Endometrial microvascular endothelial cells (primary cell): ENCODE measurements around the gene MARCHF6. TPM values are rescaled to one million over a fixed set of nuclear protein-coding genes. Genes with fewer than 3 reads are reported as not detected.
"Not testable (repeated sequence)": the region's sequence is repeated elsewhere in the genome, so short reads cannot be mapped to it uniquely, and the experiment has no call there.

Experiments used
- in situ Hi-C: cut with HindIII; loops from 2 replicates; pipeline ENCODE4 v1.10.0; 2017; ENCODE audit warnings: low sequenced_read_pairs, low pct_unique_long_range_greater_than_20kb; ENCODE audit errors: inconsistent ontology term
- total RNA-seq: library from RNA; depleted of rRNA; stranded (reverse); fragments of >200 nt; gene quantifications from one replicate; pipeline ENCODE4 v1.2.3, GENCODE V29; 2015; ENCODE audit errors: inconsistent ontology term

The MARCHF6 gene, protein sequence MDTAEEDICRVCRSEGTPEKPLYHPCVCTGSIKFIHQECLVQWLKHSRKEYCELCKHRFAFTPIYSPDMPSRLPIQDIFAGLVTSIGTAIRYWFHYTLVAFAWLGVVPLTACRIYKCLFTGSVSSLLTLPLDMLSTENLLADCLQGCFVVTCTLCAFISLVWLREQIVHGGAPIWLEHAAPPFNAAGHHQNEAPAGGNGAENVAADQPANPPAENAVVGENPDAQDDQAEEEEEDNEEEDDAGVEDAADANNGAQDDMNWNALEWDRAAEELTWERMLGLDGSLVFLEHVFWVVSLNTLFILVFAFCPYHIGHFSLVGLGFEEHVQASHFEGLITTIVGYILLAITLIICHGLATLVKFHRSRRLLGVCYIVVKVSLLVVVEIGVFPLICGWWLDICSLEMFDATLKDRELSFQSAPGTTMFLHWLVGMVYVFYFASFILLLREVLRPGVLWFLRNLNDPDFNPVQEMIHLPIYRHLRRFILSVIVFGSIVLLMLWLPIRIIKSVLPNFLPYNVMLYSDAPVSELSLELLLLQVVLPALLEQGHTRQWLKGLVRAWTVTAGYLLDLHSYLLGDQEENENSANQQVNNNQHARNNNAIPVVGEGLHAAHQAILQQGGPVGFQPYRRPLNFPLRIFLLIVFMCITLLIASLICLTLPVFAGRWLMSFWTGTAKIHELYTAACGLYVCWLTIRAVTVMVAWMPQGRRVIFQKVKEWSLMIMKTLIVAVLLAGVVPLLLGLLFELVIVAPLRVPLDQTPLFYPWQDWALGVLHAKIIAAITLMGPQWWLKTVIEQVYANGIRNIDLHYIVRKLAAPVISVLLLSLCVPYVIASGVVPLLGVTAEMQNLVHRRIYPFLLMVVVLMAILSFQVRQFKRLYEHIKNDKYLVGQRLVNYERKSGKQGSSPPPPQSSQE
- total RNA-seq: 56.4 TPM

DNA sequence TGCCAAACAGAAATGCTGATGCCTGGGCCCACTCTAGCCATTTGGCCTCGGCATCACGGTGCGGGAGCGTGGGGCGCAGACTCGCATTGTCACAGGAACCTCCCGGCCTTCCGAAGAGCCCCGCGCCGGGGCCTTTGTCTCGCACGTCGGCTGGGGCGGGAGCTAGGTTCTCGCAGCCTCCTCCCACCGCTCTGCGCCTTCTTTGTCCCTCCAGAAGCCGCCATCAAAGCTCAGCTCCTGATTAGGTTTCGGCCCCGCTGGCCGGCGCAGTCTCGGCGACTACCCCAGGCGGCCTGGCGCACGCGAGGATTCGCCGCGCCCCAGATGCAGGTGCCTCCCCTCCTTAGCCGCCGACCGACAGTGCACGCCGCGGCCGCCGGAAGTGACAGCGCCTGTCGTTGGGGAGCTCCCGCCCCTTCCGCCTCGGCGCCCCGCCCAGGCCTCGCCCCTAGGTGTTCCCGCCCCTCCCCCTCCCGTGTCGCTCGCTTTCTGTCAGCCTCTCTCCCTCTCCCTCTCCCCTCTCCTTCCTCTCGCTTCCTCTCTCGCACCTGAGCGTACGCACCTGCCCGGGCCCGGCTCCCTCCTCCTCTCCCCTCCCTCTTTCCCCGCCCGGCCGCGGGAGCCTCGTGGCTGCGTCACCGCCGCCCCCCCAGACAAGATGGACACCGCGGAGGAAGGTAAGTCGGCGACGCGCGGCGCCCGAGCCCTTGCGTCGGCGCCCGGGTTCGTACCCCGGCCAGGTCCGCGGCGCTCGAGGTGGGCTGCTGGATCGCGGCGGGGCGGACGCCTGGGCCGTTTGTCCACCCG, at the start of gene MARCHF6:
Gene MARCHF6 (plus strand): TSS at position 455 of the 807 bp plus-strand sequence. CDS start 204 bp downstream, at position 659.
- in situ Hi-C loops: no loop called here

DNA sequence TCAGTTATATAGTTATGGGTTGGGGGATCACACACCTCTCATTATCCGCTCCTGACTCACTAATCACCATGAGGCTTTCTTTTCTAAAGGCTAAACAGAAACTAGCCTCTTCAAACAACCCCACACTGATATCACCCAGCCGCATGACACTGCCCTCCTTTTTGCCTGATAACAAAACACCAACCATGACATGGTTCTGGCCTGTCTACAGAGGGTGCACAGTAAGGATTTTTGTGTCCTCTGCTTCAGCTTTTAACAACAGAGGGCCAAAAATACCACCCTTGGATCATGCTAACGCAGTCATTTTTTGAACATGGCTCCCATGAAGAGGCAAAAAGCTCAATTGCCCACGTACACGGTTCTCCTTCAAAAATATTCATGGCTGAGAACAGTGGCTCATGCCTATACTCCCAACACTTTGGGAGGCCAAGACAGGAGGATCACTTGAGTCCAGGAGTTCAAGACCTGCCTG, 49.8 kb upstream of the MARCHF6 start:
- in situ Hi-C loops: no loop called here

DNA sequence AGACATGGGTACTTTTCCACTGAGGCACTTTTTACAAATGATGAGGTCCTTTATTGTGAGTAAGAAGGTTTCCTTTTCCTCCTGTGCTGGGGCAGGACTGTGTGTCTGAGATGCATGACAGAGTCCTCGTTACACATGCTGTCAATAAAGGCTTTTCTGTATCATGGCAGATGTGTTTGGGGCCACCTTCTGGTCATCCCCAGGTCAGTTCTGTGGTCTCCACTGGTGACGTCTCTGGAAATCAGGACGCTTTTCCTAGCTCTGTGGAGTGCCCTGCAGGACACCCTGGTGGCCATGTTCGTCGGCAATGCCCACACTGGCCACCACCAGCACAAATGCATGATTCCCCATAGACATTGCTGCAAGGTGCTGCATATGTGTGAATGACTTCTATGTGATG, 48.6 kb upstream of the MARCHF6 start:
- in situ Hi-C loops: no loop called here

DNA sequence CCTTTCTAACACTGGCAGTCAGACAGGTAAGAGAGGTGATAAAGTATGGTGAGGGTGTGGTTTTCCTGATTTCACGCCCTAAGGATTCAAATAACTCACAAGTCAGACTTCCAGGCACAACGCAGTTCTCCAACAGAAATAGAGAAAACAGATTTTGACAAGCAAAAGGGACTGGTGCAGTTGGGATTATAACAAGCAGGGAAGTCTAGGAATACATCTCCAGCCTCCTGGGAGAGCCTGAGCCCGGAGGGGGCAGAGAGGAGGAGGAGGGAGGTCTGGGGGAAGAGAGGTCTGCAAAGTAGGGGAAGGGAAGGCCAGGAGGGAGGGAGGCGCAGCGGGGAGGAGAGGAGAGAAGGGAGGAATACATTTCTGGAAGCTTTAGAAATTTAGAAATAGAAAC, 47.4 kb upstream of the MARCHF6 start:
- in situ Hi-C loops: no loop called here

DNA sequence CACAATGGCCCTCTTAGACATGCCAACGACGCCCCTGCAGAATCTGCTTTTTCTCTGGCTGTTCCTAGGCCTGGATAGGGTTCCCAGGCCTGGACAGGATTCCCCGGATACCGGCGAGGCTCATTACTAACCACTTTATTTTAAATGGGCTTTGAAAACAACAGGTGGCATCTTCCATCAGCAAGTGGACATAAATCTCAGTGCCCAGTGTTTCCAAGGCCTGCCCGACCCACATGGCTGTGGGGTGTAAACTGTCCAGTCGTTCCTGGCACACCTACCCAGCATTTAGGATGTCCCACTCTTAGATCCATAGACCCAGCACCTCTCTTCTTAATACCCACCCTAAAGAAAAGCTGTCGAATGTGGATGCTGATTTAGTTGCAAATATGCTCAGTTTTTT, 46.7 kb upstream of the MARCHF6 start:
- in situ Hi-C loops: no loop called here

DNA sequence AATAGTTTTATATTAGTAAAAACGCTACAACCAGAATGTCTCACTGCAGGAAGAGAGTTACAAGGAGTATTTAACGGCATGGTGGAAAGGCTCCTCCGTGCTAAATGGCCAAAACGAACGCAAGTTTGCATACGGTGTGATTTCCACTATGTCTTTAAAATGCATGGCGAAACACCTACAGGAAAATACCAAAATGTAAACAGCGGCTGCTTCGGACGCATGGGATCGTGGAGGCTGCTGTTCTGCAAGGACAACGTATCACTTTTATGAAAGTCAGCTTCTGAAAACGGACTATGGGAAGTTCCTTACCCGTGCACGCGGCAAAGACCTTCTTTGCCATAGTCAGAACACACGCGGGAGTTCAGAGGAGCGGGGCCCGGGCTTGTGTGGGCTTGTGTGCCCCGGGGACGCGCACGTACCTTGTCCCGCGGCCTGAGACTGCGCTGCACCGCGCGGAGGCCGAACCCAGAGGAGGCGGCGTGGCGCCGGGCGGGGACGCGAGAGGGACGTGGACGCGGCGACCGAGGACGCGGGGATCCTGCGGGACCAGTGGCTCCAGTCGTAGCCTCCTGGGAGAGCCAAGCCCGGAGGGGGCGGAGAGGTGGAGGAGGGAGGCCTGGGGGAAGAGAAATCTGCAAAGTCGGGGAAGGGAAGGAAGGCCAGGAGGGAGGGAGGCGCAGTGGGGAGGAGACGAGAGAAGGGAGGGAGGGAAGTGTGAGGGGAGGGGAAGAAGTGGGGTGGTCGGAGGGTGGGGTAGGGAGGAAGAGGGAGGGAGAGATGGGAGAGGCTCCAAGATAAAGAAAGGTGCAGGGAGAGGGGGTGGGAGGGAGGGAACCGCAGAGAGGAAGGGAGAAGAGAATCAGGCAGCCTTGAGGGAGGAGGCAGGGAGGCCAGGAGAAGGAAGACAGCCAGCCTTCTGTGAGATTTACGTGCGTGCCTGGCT, 46.0 kb upstream of the MARCHF6 start, which contains the start of gene CMBL:
Gene CMBL (minus strand): TSS at position 697 of the 943 bp plus-strand sequence. CDS start 17,140 bp downstream, outside the sequence.
- in situ Hi-C loops: no loop called here

DNA sequence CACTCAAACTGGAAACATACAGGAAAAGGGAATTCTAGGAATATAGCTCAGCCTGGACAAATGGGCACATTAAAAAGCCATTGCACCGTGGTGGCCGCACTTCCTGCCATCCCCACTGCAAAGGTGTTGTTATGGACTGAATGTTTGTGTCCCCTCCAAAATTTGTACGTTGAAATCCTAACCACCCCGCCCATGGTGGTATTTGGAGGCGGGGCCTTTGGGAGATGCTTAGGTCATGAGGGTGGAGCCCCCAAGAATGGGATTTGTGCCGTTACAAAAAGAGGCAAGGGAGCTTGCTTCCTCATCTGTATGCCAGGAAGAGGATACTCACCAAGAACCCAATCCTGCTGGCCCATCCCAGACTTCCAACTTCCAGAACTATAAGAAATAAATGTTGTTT, 44.7 kb upstream of the MARCHF6 start:
- in situ Hi-C loops: no loop called here

DNA sequence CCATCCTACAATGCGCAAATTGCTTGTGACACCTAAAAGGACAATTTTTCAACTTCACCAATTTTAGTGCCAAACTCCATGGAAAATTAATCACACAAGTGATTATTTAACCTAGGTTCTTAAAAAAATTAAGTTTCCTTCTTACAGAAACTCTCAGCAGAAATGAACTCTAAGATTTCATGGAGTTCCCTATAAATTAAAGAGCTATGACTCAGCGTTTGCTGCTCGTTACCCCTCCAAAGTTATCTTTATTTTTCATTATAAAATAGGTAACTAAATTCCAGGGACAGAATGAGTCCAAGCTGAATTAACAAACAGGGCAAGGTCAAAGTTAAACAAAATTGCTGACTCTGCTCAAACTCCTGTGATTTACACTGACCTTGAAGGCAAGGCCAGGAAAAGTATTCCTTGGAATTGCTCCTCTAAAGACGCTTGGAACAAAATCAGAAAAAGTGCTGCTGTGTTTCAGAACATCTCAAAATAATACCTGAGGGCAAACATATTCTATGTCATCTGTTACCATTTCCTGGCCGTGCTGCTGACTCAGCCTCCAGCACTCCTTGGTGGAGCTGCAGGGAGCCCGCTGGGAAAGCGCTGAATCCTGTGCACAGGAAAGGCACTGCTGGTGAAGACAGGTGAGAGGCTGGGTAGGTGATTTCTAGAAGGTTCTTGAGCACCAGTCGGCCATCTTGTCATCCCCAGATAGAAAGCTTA, 43.3 kb upstream of the MARCHF6 start:
- in situ Hi-C loops: no loop called here

DNA sequence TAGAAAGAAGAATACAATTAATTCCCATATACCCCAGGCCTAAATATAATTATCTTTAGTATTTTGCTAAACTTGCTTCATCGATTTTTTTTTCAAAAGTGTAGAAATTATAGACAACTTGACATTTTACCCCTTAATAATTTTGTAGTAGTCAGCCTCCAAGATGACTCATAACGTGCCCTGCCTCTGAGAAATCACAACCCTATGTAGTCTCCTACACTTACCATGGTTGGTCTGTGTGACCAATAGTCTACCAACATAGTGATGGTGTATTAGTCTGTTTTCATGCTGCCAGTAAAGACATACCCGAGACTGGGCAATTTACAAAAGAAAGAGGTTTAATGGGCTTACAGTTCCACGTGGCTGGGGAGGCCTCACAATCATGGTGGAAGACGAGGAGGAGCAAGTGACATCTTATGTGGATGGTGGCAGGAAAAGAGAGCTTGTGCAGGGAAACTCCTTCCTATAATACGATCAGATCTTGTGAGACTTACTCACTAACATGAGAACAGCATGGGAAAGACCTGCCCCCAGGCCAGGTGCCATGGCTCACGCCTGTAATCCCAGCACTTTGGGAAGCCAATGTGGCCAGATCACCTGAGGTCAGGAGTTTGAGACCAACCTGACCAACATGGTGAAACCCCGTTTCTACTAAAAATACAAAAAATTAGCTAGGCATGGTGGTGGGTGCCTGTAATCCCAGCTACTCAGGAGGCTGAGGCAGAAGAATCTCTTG, 42.5 kb upstream of the MARCHF6 start:
- in situ Hi-C loops: not testable (repeated sequence)

DNA sequence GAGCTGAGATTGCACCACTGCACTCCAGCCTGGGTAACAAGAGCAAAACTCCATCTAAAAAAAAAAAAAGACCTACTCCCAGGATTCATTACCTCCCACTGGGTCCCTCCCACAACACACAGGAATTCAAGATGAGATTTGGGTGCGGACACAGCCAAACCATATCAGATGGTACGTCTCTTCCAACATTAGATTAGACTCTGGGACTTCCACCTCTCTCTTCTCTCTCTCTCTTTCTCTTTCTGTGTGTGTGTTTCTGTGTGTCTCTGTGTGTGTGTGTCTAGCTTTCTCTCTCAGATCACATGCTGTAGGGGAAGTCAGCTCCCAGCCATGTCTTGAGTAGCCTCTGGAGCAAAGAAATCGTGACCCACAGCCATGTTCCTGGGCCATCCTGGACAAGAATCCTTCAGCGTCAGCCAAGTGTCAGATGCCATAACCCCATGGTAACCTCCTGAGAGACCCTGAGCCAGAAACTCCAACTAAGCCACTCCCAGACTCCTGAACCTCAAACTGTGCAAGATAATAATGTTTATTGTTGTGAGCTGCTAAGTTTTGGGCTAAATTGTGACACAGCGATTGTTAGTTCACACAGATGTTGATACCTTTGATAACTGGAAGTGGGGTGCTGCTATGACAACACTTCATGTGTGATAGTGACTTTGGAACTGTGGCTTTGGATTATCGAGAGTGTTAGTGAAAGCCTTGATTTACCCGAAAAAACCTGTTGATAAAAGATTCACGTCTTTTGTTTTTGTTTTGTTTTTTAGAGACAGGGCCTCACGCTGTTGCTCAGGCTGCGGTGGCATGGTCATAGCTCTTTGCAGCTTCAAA, 41.7 kb upstream of the MARCHF6 start:
- in situ Hi-C loops: no loop called here

DNA sequence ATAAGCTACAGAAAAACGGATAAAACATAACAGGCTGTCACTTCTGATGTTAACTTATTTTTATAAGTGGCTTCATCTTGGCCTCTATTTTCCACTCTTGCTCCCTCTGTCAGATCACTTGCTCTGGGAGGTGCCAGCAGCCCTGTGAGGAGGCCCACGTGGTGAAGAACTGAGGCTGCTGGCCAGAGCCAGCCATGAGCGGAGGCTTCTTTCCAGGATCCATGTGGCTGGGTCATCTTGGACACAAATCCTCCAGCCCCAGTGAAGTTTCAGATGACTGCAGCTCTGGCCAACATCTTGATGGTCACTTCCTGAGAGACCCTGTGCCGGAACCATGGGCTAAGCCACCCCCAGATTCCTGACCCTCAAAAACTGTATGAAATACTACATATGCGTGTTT, 38.3 kb upstream of the MARCHF6 start:
- in situ Hi-C loops: no loop called here

DNA sequence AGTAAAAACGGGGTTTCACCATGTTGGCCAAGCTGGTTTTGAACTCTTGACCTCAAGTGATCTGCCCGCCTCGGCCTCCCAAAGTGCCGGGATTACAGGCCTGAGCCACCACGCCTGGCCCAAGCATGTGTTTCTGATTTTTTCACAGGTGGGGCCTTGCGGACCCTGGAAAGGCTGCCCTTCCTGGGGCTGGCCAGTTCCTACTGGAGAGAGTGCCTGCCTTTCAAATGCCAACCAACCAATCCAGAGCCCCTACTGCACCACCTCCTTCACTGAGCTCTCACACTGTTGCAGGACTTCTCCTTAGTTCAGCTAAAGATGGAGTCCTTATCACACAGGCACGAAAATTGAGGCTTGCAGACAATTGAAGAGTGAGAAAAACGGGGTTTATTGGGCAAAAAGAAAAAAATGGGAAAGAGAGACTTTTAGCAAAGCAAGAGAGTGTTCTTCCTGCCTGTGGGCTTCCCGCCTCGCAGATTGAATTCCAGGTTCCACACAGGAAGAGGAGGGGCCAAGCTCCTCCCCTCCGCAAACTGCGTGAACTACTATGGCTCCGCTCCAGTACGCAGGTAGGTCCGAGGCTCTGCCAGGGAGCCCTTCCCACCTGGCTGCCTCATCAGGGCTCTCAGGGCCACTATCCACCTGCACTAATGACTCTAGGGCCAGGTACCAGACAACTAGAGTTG, 37.5 kb upstream of the MARCHF6 start:
- in situ Hi-C loops: no loop called here

DNA sequence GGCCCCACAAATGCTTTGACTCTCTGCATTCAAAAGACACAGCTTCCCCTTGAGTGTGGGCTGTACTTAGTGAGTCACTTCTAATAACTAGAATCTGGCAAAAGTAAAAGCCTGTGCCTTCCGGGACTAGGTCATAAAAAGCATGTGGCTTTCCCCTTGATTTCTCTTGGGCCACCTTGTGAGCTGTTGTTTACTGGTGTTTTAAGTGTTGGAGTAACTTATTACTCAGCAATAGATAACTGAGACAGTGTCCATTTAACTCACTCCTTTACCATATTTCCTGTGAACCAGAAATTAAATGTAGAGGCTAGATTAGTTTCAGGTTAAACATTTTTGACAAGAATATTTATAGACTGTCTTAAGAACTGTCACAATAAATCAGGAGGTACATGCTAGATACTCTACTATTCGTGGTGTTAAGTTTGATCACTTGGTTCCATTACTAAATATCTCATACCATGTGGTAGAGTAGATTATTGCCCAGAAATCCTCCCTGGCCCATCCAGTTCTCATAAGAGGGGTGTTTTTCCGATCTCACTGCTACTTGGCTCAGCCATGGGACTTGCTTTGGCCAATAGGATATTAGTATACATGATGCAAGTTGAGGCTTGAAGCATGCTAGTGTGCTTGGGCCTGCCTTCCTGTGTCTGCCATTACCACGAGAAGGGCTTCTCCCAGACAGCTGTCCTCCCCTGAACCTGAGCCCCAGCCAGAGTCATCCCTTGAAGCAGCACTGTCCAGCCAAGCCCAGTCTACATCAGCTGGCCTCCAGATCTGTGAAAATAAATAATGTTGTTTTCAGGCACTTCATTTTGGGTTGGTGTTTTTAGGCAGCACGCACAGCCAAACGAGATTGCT, 35.4 kb upstream of the MARCHF6 start:
- in situ Hi-C loops: no loop called here

DNA sequence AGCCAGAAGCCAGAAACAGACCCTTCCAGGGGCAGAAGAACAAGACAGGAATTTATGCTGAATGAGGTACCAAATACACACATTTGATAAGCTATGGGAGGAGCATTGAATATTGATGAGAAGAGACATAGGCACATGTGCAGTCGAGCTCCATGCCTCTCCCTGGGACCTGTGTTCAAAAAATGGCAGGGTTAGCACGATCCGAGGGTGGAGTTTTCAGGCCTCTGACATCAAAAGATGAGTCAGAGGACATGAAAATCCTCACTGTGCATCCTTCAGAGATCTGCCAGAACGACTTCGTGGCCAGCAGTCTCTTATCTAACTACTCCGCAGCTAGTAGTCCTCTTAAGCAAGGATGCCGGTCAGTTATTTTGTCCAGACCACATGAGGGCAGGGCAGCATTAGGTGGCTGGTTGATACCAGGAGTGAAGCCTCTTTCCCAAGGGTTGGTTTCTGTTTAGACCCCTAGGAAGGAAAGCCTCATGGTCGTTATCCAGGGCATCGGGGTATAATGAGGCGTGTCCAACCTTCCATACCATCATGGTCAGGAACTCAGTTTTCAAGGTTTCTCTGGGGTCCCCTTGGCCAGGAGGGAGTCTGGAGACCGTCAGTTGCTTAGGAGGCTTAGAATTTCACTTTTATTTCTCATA, 34.2 kb upstream of the MARCHF6 start:
- in situ Hi-C loops: no loop called here
